HEK293T (cell line): Measurements from ENCODE around the gene DRAP1.

Experiments used
- ELF4 ChIP-seq: fragments of 450-650 bp; IDR thresholded peaks from 2 replicates; pipeline ENCODE4 v1.6.1; 2017; ENCODE audit warnings: antibody characterized with exemption
- FOXA1 ChIP-seq: fragments of 450-650 bp; IDR thresholded peaks from 2 replicates; pipeline ENCODE4 v1.6.1; 2016; ENCODE audit warnings: mild to moderate bottlenecking
- FOXM1 ChIP-seq: fragments of 450-650 bp; IDR thresholded peaks from 2 replicates; pipeline ENCODE4 v1.6.1; 2017; ENCODE audit warnings: mild to moderate bottlenecking, borderline replicate concordance
- HDGF ChIP-seq: fragments of 450-650 bp; IDR thresholded peaks from 2 replicates; pipeline ENCODE4 v1.6.1; 2017; ENCODE audit warnings: antibody characterized with exemption, borderline replicate concordance
- L3MBTL2 ChIP-seq: fragments of 450-650 bp; conservative IDR thresholded peaks from 2 replicates; pipeline ENCODE4 v1.6.1; 2016; ENCODE audit warnings: mild to moderate bottlenecking
- NFRKB ChIP-seq: fragments of 450-650 bp; IDR thresholded peaks from 2 replicates; pipeline ENCODE4 v1.6.1; 2016; ENCODE audit warnings: mild to moderate bottlenecking, moderate library complexity
- PKNOX1 ChIP-seq: fragments of 450-650 bp; IDR thresholded peaks from 2 replicates; pipeline ENCODE4 v1.6.1; 2016
- SUZ12 ChIP-seq: fragments of 450-650 bp; IDR thresholded peaks from 2 replicates; pipeline ENCODE4 v1.6.1; 2016; ENCODE audit warnings: mild to moderate bottlenecking

- no peak for TF ChIP-seq PKNOX1
- no peak for TF ChIP-seq NFRKB
- no peak for TF ChIP-seq ELF4
- no peak for TF ChIP-seq FOXM1
- TF ChIP-seq FOXA1, result no peak
- TF ChIP-seq HDGF, result no peak
- no peak for TF ChIP-seq SUZ12
- TF ChIP-seq L3MBTL2, result no peak
Observed at GRCh38 chr11:65870706-65871681, 48.2 kb upstream of the DRAP1 start.
